Bone marrow (tissue), 2 donors: ENCODE data around the gene OXT.

Experiments
- DNase-seq, 2 donors: peaks; one replicate each; lab custom pipeline; 2025; lab: John Stamatoyannopoulos, UW

The OXT gene

DNA sequence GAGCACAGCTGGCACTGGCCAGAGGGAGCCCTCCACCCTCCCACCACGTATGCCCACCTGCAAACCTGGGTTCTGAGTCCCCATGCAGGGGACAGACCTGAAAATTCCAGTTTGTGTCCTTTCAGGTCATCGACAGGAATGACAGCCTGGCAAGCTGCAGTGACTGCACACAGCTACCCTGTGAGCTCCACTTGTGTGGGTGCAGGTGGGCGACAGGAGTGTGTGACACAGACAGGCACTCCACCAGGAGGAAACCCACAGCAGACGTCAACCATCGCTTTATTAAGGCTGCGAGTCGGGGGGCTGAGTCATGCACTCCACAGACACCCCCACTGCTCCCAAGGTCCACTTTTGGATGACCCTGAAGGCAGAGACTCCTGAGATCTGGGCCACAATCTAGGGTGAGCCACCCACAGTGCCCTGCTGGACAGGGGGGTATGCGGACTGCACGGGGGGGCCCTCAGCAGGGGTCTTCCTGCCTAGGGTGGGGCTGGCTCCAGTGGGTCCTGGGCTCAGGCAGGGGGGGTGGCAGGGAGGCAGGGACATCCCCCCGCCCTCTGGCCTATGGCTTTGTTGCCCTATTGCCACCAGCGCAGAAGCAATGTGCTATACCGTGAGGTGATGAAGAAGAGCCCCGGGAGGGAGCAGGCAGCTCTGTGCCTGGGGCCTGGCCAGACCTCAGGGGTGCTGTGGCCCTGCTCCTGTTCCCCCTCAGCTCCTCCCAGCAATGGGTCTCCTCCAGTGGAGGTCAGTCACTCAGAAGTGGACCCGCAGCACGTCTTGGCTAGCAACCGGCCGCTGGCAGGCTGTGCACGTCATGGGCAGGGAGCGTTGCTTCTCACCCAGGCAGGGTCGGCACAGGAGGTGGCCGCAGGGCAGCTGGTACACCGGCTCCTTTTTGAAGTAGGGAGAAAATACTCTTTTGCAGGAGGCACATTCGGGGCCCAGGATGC lies 38.2 kb downstream of the OXT start:
- DNase-seq, result no peak

DNA sequence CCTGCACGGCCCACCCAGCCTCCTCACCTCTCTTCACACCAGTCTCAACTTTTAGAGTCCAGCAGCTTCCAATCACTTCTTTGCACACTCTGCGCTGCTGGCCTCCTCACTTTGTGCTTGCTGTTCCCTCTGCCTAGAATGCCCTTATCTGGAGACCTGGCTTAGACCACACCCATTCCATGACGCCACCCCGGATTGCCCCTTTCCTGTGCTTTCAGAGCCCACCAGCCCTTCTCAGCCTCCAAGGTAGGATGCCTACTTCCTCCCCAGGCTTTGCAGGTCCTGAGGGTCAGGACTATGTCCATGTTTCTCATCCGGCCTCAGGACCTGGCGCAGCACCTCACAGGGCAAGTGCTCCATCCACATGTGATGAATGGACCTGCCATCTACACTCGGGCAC lies 40.1 kb downstream of the OXT start:
- DNase-seq, result no peak

GRCh38 chr20:3111995-3112394 lies 40.6 kb downstream of the OXT start:
- DNase-seq, result no peak

DNA sequence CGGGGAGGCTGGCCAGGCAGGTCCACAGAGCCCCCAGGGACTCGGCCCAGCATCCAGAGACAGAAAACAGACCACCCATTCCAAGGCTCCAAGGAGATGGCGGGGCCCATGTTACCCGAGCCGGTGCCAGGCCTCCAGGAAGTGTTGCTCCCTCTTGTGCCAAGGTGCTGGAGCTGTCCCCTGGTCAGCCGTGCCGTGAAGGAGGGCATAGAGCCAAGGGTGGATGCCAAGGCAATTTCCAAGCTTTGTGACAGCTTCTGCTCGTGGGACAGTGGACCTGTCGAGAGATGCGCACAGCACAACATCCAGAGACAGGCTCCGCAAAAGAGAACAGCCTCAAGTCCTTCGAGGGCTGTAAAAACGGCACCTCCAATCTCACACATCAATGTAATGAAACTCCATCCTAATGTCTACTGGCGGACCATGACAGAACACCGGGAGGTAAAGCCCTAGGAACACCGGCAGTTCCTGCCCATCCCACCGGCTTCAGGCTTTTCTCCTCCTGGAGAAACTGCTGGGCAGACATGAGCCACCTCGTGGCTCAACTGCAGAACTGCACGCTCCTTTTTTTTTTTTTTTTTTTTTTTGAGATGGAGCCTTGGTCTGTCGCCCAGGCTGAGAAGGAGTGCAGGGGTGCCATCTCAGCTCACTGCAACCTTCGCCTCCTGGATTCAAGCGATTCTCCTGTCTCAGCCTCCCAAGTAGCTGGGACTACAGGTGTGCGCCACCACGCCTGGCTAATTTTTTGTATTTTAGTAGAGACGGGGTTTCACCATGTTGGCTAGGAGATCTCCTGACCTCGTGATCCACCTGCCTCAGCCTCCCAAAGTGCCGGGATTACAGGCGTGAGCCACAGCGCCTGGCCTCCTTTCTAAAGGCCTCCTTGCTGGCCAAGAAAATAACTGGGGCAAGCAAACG lies 44.0 kb downstream of the OXT start:
- peak in 1 of 2 donors; percentile 39 for DNase-seq

- no peak for DNase-seq
These were observed 44.9 kb downstream of the OXT start for GRCh38 chr20:3116341-3116740.

- DNase-seq, result peak; percentile 18 to 74
These were observed 46.5 kb downstream of the OXT start for GRCh38 chr20:3117839-3118379.

GRCh38 chr20:3119044-3119443 lies 47.6 kb downstream of the OXT start:
- DNase-seq, result no peak

DNA sequence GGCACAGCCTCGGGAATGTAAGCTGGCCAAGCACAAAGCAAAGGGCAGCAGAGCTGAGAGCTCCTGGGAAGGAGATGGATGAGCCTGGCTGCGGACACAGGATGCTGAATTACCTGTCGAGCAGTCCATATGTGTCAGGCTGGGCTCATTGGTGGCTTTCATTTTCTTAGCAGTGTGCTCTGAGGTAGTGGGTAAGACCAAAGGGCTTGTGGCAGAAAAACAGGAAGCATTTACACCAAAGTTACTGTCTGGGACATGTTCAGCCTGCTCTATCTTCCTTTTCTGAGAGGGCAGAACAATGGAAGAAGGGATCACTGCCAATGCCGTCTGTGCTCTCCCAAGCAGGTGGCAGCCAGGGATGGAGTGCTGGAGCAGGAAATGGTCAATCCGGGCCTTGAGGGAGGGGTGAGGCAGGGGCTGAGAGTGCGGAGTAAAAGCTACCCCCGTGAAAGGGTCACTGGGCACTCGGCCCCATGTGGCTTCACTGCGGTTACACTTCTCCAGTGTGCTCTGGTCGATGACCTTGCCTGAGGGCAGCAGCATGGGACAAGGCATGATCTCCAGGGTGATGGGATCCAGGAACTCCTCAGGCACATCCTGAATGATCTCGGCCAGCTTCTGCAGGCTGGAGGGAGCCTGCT lies 50.0 kb downstream of the OXT start:
- peak in 1 of 2 donors; percentile 78 for DNase-seq
